Measurements from ENCODE around the gene TPTE2. TPM values are rescaled to one million over a fixed set of nuclear protein-coding genes. Genes with fewer than 3 reads are reported as not detected.
"Not testable (repeated sequence)": the region's sequence is repeated elsewhere in the genome, so short reads cannot be mapped to it uniquely, and the experiment has no call there.

TPTE2 gene
- total and polyA plus RNA-seq, 2 of the 4 experiments (the other 2 are of a cell fraction): not detected

- H3K18ac ChIP-seq (ENCODE audit: low read depth, low read length); H3K9me3 ChIP-seq (ENCODE audit: control insufficient read depth, insufficient read depth, low read length); H2AK9ac ChIP-seq (replicated peaks; ENCODE audit: low read depth, low read length, poor library complexity); H3K23ac ChIP-seq (ENCODE audit: low read depth, low read length); H4K5ac ChIP-seq (ENCODE audit: low read depth, low read length); H2BK5ac ChIP-seq (ENCODE audit: low read depth, low read length, poor library complexity, severe bottlenecking); H3K27ac ChIP-seq (ENCODE audit: insufficient read depth, low read length); H3K4me3 ChIP-seq (ENCODE audit: insufficient read depth, low read depth, low read length); H3K79me1 ChIP-seq (ENCODE audit: low read depth in 1 of 2, low read length in 2 of 2); H3K36me3 ChIP-seq (ENCODE audit: control insufficient read depth, insufficient read depth, low read length); H2AFZ ChIP-seq (replicated peaks; ENCODE audit: low read length, poor library complexity); DNase-seq; H2BK20ac ChIP-seq (ENCODE audit: low read depth, low read length); BruUV-seq (replicated peaks); ATAC-seq (ENCODE audit: low read depth); H3K14ac ChIP-seq (replicated peaks; ENCODE audit: low read depth, low read length); H3K4me2 ChIP-seq (ENCODE audit: low read depth, low read length); H3K56ac ChIP-seq (ENCODE audit: extremely low read depth, insufficient read depth, low read length); dilution Hi-C loops (cut with HindIII; ENCODE audit: low sequenced_read_pairs, unreplicated experiment); H2BK120ac ChIP-seq (ENCODE audit: low read depth, low read length); H4K20me1 ChIP-seq (ENCODE audit: insufficient read depth, low read length); H3K27me3 ChIP-seq (ENCODE audit: control insufficient read depth, insufficient read depth, low read length); H3K9me1 ChIP-seq (ENCODE audit: insufficient read depth, low read length); H4K91ac ChIP-seq (ENCODE audit: insufficient read depth, low read depth, low read length); H2AK5ac ChIP-seq (ENCODE audit: low read depth, low read length); H2BK15ac ChIP-seq (ENCODE audit: low read depth, low read length); POLR2A ChIA-PET (ENCODE audit: unreplicated experiment); CTCF ChIA-PET; H3K4me1 ChIP-seq (ENCODE audit: control insufficient read depth, insufficient read depth, low read length); H4K8ac ChIP-seq (ENCODE audit: low read depth in 2 of 2, low read length in 2 of 2); H3K9ac ChIP-seq (ENCODE audit: low read depth, low read length); H3K4ac ChIP-seq (ENCODE audit: low read depth, low read length); intact Hi-C loops (cut with micrococcal nuclease): not testable (repeated sequence)
- WGBS, 2 experiments (ENCODE audit: extremely low coverage in 2 of 2, insufficient read length in 1 of 2): 90% methylated on average over 10 of the region's 22 CpGs; no CpG with 5 or more reads in 1 of the 2 experiments
- in situ Hi-C loops (cut with MboI; ENCODE audit: low sequenced_read_pairs): loop anchor here (10.0 kb wide), 1 partner anchor 64 kb away; no protein-coding TSS in a partner anchor
These were observed 660 bp downstream of the TPTE2 start for GRCh38 chr13:19560672-19561071.

- H3K18ac ChIP-seq (ENCODE audit: low read depth, low read length); H2BK120ac ChIP-seq (ENCODE audit: low read depth, low read length); H3K23ac ChIP-seq (ENCODE audit: low read depth, low read length); H3K14ac ChIP-seq (replicated peaks; ENCODE audit: low read depth, low read length); H4K5ac ChIP-seq (ENCODE audit: low read depth, low read length); H3K4me3 ChIP-seq (ENCODE audit: insufficient read depth, low read depth, low read length); H3K4me2 ChIP-seq (ENCODE audit: low read depth, low read length); H2AFZ ChIP-seq (replicated peaks; ENCODE audit: low read length, poor library complexity); H3K9me1 ChIP-seq (ENCODE audit: insufficient read depth, low read length); H3K4ac ChIP-seq (ENCODE audit: low read depth, low read length); POLR2A ChIA-PET (ENCODE audit: unreplicated experiment); dilution Hi-C loops (cut with HindIII; ENCODE audit: low sequenced_read_pairs, unreplicated experiment); H3K27me3 ChIP-seq (ENCODE audit: control insufficient read depth, insufficient read depth, low read length); ATAC-seq (ENCODE audit: low read depth); intact Hi-C loops (cut with micrococcal nuclease); H2BK5ac ChIP-seq (ENCODE audit: low read depth, low read length, poor library complexity, severe bottlenecking); H2AK5ac ChIP-seq (ENCODE audit: low read depth, low read length); H3K36me3 ChIP-seq (ENCODE audit: control insufficient read depth, insufficient read depth, low read length); H3K56ac ChIP-seq (ENCODE audit: extremely low read depth, insufficient read depth, low read length); H4K20me1 ChIP-seq (ENCODE audit: insufficient read depth, low read length); H3K4me1 ChIP-seq (ENCODE audit: control insufficient read depth, insufficient read depth, low read length); H3K79me1 ChIP-seq (ENCODE audit: low read depth in 1 of 2, low read length in 2 of 2); H2BK20ac ChIP-seq (ENCODE audit: low read depth, low read length); H2BK15ac ChIP-seq (ENCODE audit: low read depth, low read length); H3K9me3 ChIP-seq (ENCODE audit: control insufficient read depth, insufficient read depth, low read length); H3K27ac ChIP-seq (ENCODE audit: insufficient read depth, low read length); DNase-seq; BruUV-seq (replicated peaks); H2AK9ac ChIP-seq (replicated peaks; ENCODE audit: low read depth, low read length, poor library complexity); H3K9ac ChIP-seq (ENCODE audit: low read depth, low read length); H4K8ac ChIP-seq (ENCODE audit: low read depth in 2 of 2, low read length in 2 of 2); CTCF ChIA-PET; H4K91ac ChIP-seq (ENCODE audit: insufficient read depth, low read depth, low read length): not testable (repeated sequence)
- in situ Hi-C loops (cut with MboI; ENCODE audit: low sequenced_read_pairs): loop anchor here (10.0 kb wide), 1 partner anchor 65 kb away; no protein-coding TSS in a partner anchor
- WGBS, 2 experiments (ENCODE audit: extremely low coverage in 2 of 2, insufficient read length in 1 of 2): no CpG with 5 or more reads among the region's 10 CpGs
These were observed 1.6 kb downstream of the TPTE2 start for GRCh38 chr13:19559739-19560138.

Data from IMR-90 (cell line).